ENCODE measurements around the gene CLEC20A. TPM values are rescaled to one million over a fixed set of nuclear protein-coding genes. Genes with fewer than 3 reads are reported as not detected.
A peak's percentile ranks its signal among the peaks of the same experiment; 100 is the strongest.

CLEC20A gene
- total and polyA plus RNA-seq, 9 of the 15 experiments (the other 6 are each of a cell fraction or from before 2014, with no cell fraction given): not detected

DNA sequence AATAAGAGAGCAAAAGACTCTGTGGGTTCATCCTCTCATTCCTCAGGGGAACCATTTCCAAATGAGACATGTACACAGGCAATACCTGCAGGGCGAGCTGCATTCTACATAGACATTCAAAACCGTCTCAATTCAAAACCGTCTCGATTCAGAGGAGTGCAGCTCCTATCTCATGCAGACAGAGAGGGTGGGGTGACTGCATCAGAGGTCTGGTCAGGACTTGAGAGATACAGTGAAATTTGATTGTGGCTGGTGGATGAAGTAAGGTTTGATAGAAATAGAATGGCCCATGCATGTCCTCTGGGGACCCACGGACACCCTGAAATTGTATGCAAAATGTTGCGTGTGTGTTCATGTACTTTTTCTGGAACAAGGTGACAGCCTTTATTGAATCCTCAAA is 43.4 kb upstream of the CLEC20A start (continued):
- TF ChIP-seq ZBTB49 (CRISPR knock-in tag; IDR thresholded peaks at IDR 0.05; ENCODE audit: borderline replicate concordance): no peak
- no peak for TF ChIP-seq NFXL1 (CRISPR knock-in tag; IDR thresholded peaks at IDR 0.05)
- TF ChIP-seq MCM7 (IDR thresholded peaks at IDR 0.05): no peak
- no peak for TF ChIP-seq NCOA2 (IDR thresholded peaks at IDR 0.05; ENCODE audit: partially characterized antibody in 2 of 2)
- no peak for TF ChIP-seq WHSC1 (IDR thresholded peaks at IDR 0.05; ENCODE audit: low read length)

GRCh38 chr1:178539291-178539690 is 42.5 kb upstream of the CLEC20A start:
- Histone ChIP-seq H3K4me1 (replicated peaks in 1 of 2; ENCODE audit: control insufficient read depth in 2 of 2, insufficient read depth in 2 of 2, low read length in 2 of 2) (peaks cover 0 to 16% of the 10 kb centered on the region in 2 experiments; a peak in 4 of 5 replicates), H3K9ac (ENCODE audit: insufficient read depth in 1 of 2, low read depth in 2 of 2, low read length in 2 of 2) (0 out of 4 replicates have a peak overlapping the region, but pooled peaks of 1 of the 2 experiments have one; percentile 33), H3K27ac (ENCODE audit: extremely low read depth, low read depth, low read length) (no peak overlapping the region), H3K4me2 (ENCODE audit: insufficient read depth, low read length) (no peak overlapping the region), H2AFZ (ENCODE audit: low read depth, low read length) (no peak overlapping the region), H3K36me3 (ENCODE audit: control insufficient read depth, insufficient read depth, low read length) (no peaks in the 10 kb centered on the region), H3K79me2 (ENCODE audit: control insufficient read depth, insufficient read depth, low read length) (no peaks in the 10 kb centered on the region), H4K20me1 (replicated peaks; ENCODE audit: control insufficient read depth, insufficient read depth, low read length) (no peaks in the 10 kb centered on the region; the same call in 1 of the 2 replicates), H3K4me3 (no peak overlapping the region), H3K9me1 (ENCODE audit: control insufficient read depth, insufficient read depth, low read length) (peaks cover 5% of the 10 kb centered on the region), H3K27me3 (ENCODE audit: control insufficient read depth in 2 of 2, insufficient read depth in 2 of 2, low read length in 2 of 2) (peaks cover 23 to 53% of the 10 kb centered on the region in 2 experiments), H3K9me3 (replicated peaks; ENCODE audit: control insufficient read depth, insufficient read depth, low read depth, low read length) (no peaks in the 10 kb centered on the region)
- DNase-seq (ENCODE audit: extremely low read depth in 1 of 4, low spot score in 3 of 4) (no peak), FAIRE-seq (no peak), ATAC-seq (no peak)
- no TSS peak for BruUV-seq (replicated peaks)
- ChIA-PET POLR2A (no interaction called here), CTCF (ENCODE audit: low intra/inter-chr PET ratio) (no interaction called here)
- WGBS (ENCODE audit: insufficient coverage, low coverage, missing lambda C conversion rate): 4% methylated on average over 7 of the region's 7 CpGs
- in situ Hi-C loops (cut with MboI) (loop anchor here (10.0 to 25.0 kb wide), 2 partner anchors 466 to 823 kb away; partner anchors contain the start of gene AXDND1), intact Hi-C loops (cut with micrococcal nuclease) (no loop called here)
- TF ChIP-seq, protein P1, sequence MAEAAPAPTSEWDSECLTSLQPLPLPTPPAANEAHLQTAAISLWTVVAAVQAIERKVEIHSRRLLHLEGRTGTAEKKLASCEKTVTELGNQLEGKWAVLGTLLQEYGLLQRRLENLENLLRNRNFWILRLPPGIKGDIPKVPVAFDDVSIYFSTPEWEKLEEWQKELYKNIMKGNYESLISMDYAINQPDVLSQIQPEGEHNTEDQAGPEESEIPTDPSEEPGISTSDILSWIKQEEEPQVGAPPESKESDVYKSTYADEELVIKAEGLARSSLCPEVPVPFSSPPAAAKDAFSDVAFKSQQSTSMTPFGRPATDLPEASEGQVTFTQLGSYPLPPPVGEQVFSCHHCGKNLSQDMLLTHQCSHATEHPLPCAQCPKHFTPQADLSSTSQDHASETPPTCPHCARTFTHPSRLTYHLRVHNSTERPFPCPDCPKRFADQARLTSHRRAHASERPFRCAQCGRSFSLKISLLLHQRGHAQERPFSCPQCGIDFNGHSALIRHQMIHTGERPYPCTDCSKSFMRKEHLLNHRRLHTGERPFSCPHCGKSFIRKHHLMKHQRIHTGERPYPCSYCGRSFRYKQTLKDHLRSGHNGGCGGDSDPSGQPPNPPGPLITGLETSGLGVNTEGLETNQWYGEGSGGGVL (CRISPR knock-in tag; IDR thresholded peaks at IDR 0.05): no peak
- TF ChIP-seq MAFF (IDR thresholded peaks at IDR 0.05; ENCODE audit: low read length) (no peak), DLX4 (CRISPR knock-in tag; IDR thresholded peaks at IDR 0.05) (no peak), TARDBP (IDR thresholded peaks at IDR 0.05) (no peak), KLF6 (CRISPR knock-in tag; IDR thresholded peaks at IDR 0.05; ENCODE audit: borderline replicate concordance) (no peak)
- TF ChIP-seq, protein P2, sequence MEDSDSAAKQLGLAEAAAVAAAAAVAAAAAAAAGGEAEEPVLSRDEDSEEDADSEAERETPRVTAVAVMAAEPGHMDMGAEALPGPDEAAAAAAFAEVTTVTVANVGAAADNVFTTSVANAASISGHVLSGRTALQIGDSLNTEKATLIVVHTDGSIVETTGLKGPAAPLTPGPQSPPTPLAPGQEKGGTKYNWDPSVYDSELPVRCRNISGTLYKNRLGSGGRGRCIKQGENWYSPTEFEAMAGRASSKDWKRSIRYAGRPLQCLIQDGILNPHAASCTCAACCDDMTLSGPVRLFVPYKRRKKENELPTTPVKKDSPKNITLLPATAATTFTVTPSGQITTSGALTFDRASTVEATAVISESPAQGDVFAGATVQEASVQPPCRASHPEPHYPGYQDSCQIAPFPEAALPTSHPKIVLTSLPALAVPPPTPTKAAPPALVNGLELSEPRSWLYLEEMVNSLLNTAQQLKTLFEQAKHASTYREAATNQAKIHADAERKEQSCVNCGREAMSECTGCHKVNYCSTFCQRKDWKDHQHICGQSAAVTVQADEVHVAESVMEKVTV (CRISPR knock-in tag; IDR thresholded peaks at IDR 0.05): no peak

Data from K562 (cell line).